Measurements from ENCODE around the gene ZNF43.
"Not testable (repeated sequence)": the region's sequence is repeated elsewhere in the genome, so short reads cannot be mapped to it uniquely, and the experiment has no call there.

The ZNF43 gene

GRCh38 chr19:21835810-21836444 lies at the start of gene ZNF43:
ZNF43 (minus strand) TSS chr19:21836182; CDS start chr19:21836038, 144 bp downstream.
- DNase-seq (ENCODE audit: low read depth) = peak; percentile 89

- not testable (repeated sequence) for DNase-seq (ENCODE audit: low read depth)
These were observed 49.5 kb upstream of the ZNF43 start for GRCh38 chr19:21885516-21885915.

GRCh38 chr19:21884786-21885185 lies 48.8 kb upstream of the ZNF43 start:
- not testable (repeated sequence) for DNase-seq (ENCODE audit: low read depth)

GRCh38 chr19:21883516-21883915 lies 47.5 kb upstream of the ZNF43 start:
- no peak for DNase-seq (ENCODE audit: low read depth)

- DNase-seq (ENCODE audit: low read depth) = peak; percentile 2
These were observed 44.8 kb upstream of the ZNF43 start for GRCh38 chr19:21880761-21881160.

GRCh38 chr19:21878646-21879045 lies 42.7 kb upstream of the ZNF43 start:
- no peak for DNase-seq (ENCODE audit: low read depth)

- no peak for DNase-seq (ENCODE audit: low read depth)
These were observed 42.0 kb upstream of the ZNF43 start for GRCh38 chr19:21877976-21878375.

GRCh38 chr19:21876608-21877007 lies 40.6 kb upstream of the ZNF43 start:
- DNase-seq (ENCODE audit: low read depth) = not testable (repeated sequence)

GRCh38 chr19:21856773-21857514 lies 21.0 kb upstream of the ZNF43 start:
- no peak for DNase-seq (ENCODE audit: low read depth)

- DNase-seq (ENCODE audit: low read depth) = peak; percentile 85
These were observed 15.8 kb upstream of the ZNF43 start for GRCh38 chr19:21851596-21852345.

GRCh38 chr19:21850656-21851255 lies 14.8 kb upstream of the ZNF43 start:
- no peak for DNase-seq (ENCODE audit: low read depth)

GRCh38 chr19:21848706-21849105 lies 12.7 kb upstream of the ZNF43 start:
- no peak for DNase-seq (ENCODE audit: low read depth)

- DNase-seq (ENCODE audit: low read depth) = no peak
These were observed 7.1 kb upstream of the ZNF43 start for GRCh38 chr19:21843081-21843480.

GRCh38 chr19:21841488-21842097 lies 5.6 kb upstream of the ZNF43 start:
- no peak for DNase-seq (ENCODE audit: low read depth)

GRCh38 chr19:21841081-21841480 lies 5.1 kb upstream of the ZNF43 start:
- DNase-seq (ENCODE audit: low read depth) = no peak

- no peak for DNase-seq (ENCODE audit: low read depth)
These were observed 4.0 kb upstream of the ZNF43 start for GRCh38 chr19:21839976-21840375.

GRCh38 chr19:21838646-21839045 lies 2.7 kb upstream of the ZNF43 start:
- no peak for DNase-seq (ENCODE audit: low read depth)

GRCh38 chr19:21835429-21835809 lies 563 bp downstream of the ZNF43 start:
- DNase-seq (ENCODE audit: low read depth) = no peak

GRCh38 chr19:21833733-21834132 lies 2.2 kb downstream of the ZNF43 start:
- DNase-seq (ENCODE audit: low read depth) = no peak

- DNase-seq (ENCODE audit: low read depth) = no peak
These were observed 11.3 kb downstream of the ZNF43 start for GRCh38 chr19:21824679-21825078.

GRCh38 chr19:21823224-21823623 lies 12.8 kb downstream of the ZNF43 start:
- DNase-seq (ENCODE audit: low read depth) = no peak

- DNase-seq (ENCODE audit: low read depth) = no peak
These were observed 23.5 kb downstream of the ZNF43 start for GRCh38 chr19:21812448-21812847.

Measured in stimulated activated CD8-positive, alpha-beta memory T cell treated with anti-CD3 and anti-CD28 coated beads, Interleukin-4, amount 100 ng/mL, for 24 hours (primary cell).